GM21825 (cell line): ENCODE measurements around the gene ACR.

Source experiments
- ATAC-seq: cut with Tn5 transposase; IDR thresholded peaks from one replicate; pipeline ENCODE4 v1.9.1; 2021; ENCODE audit warnings: mild to moderate bottlenecking, moderate library complexity; ENCODE audit not compliant: unreplicated experiment

The ACR gene

DNA sequence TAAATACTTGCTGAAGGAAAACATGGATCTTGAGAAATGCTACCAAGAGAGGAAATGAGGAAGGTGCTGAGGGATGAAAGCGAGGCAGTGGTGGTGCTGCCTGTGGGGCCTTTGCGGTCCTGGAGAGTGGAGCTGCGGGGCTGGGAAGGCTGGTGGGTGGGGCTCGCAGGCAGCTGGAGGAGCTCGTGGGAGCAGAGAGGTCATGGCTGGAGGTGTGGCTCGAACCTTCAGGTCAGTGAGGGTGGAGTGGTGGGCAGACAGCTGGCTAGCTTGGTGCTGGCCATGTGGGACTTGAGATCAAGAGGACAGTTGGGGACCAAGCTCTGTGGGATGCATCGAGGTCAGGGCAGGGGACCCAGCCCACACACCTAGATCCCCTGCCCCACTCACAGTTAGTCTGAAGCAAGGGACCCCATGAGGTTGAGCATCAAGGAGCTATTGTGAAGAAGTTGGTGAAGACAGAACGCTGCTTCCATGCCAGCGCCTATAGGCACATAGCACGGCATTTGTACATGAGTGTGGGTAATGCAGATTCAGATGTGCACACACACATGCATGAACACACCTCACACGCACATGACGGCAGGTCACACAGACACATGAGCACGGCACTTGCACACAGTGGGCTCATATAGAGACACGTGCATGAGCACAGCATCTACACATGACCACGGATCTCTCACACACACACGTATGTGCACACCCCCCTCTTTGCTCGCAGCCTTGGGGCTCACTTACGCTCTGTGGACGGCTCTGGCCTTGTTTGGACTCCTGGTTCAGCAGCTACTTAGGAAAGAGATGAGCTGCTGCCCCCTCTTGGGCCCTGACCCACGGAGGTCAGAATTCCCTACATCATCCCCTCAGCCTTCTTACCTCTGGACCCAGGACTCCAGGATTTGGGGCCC is 34.9 kb upstream of the ACR start:
- no peak for ATAC-seq

GRCh38 chr22:50703726-50704509 is 34.1 kb upstream of the ACR start:
- no peak for ATAC-seq

GRCh38 chr22:50704510-50705218 is 33.3 kb upstream of the ACR start:
- ATAC-seq: no peak

DNA sequence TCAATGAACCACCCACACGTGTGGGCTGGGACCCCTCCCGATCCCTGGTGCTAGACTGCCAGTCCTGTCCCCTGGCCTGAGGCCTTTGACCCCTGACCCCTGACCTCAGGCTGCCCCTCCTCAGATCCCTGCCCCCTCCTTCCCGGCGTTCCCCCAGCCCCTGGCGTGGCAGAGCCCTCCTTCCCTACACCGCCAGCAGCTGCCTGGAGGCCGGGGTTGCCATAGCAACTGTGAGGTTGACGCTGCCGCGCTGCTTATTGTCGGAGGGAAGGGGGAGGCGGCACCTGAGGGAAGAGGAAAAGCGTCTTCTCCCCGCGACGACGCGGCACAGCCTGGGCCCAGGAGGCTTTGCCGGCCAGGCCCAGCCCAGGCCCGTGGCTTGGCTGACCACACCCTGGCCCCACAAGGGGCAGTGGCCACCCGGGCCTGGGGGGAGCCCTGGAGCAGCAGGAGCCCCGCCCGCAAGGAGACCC is 32.7 kb upstream of the ACR start:
- no peak for ATAC-seq

DNA sequence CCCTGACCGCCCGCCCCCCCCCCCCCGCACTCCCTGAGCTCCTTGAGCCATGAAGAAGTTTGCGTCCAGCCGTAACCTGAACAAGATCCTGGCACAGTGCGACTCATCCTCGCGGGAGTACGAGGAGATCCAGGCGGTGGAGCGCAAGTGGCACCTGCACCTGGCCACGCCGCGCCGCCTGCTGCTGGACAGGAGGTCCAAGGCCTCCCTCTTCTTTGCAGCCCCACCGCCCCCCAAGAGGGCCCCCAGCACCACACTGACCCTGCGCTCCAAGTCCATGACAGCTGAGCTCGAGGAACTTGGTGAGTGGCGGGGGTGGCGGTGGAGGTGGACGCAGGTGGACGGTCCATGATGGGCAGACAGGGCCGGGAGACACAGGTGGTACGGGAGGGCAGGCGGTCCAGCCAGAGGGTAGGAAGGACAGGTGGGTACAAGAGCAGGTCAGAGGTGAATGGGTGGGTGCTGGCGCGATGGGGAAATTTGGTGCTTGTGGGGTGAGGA is 32.1 kb upstream of the ACR start:
- ATAC-seq: no peak

DNA sequence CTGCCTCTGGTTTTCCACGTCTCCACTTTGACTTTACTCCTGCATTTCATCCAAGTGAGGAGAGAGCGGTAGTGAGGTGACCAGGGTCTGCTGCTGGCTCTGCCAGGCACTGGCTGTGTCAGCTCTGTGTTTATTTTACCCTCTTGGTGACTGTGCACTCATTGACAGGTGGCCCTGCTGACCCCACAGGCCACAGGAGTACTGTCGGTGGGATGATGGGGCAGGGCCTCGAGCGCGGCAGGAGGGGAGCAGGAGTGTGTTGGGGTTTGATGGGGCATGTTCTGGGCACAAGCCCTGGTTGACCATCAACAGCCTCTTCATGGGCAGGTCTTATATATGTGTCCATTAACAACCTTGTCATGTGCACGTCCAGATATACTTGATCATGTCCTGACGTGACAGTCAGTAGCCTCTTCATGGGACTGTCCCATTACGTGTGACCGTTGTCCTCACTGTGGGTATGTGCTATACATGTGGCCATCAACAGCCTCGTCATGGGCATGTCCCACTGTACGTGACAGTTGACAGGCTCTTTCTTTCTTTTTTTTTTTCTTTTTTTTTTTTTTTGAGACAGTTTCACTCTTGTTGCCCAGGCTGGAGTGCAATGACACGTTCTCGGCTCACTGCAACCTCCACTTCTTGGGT is 31.4 kb upstream of the ACR start:
- ATAC-seq: no peak

GRCh38 chr22:50708474-50708873 is 29.5 kb upstream of the ACR start:
- no peak for ATAC-seq

GRCh38 chr22:50708996-50709395 is 29.0 kb upstream of the ACR start:
- ATAC-seq: no peak

GRCh38 chr22:50710221-50710620 is 27.8 kb upstream of the ACR start:
- ATAC-seq: no peak

GRCh38 chr22:50710886-50711285 is 27.1 kb upstream of the ACR start:
- no peak for ATAC-seq

DNA sequence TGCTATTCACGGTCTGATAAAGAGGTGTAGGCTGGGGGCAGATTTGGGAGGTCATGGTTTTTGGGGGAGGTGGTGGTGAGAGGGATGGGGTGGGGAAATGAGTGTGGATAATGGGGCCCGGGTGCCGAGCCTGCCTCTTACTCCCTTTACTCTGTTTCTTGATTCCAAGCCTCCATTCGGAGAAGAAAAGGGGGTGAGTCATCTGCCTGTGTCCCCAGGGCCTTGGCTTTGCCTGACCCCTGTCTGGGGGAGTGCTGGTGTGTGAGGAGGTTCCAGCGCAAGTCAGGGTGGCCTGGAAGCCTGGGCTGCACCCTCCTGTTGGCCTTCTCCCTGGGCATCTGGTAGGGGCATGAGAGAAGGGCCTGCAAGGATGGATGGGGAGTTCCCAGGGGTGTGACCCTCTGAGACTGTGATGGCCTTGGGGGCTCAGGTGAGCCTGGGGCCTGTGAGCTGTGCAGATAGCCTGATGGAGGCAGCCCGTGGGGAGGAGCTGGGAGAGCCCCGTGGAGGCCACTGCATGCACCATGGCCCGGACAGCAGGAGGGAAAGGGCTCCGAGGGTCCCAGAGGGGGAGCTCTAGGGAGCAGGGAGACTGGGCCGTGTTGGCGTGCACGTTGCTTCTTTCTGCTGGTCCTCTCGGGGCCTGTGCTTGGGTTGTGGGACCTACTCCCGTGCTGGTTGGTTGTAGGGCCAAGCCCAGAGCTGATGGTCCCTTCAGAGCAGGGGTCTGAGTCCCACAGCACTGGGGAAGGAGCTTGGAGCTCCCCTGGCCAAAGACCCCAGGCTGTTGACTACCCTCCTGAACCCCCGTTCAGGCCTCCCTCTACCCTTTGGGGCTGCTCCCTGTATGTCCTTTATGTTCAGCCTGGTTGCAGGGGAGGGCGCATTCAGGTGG is 26.3 kb upstream of the ACR start:
- no peak for ATAC-seq

DNA sequence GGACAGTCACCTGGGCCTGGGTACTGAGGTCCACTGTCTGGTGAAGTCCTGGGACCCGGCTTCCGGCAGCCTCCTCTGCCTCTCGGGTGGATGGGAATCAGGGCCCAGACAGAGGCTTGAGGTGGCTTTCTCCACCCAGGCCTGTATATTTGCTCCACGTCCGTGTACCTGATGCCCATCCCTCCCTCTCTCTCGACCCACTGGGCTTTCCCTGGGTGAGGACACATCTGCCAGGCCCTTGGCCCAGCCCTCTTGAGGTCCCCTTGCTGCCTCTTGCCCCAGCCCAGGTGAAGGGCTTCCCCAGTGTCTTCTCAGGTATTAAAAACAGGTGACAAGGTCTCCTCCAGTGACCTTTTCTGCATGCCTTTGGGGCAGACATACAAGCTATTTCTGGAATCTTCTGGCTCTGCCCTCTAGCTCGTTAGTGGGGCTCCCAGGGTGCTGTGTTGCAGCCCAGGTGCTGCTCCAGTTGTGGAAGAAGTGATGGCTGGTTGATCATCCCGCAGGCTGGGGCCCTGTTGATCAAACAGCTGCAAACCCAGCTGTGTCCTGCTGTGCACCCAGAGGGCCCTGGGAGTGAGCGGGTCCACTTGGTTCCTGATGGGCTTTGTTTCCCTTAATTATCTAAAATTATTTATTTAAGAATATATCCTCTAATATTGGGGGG is 25.5 kb upstream of the ACR start:
- no peak for ATAC-seq

DNA sequence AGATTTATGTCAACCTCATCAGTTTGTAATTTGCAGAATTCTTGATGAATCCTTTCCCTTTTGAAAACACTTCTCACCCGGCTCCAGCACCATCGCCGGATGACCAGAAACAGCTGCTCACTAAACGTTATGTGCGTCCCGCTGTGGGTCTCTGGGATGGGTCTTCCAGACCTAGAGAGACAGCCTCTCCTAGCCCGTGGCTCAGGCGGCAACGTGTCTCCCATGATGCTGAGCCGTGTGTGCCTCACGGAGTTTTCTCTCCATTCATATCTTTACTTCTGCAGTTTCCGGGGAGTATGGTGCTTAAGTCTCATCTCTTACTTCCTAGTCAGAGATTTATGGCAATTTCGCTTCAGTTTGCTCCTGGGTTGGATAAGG is 25.0 kb upstream of the ACR start:
- ATAC-seq: no peak

- no peak for ATAC-seq
These were observed 24.4 kb upstream of the ACR start for GRCh38 chr22:50713571-50714056.

- no peak for ATAC-seq
These were observed 23.9 kb upstream of the ACR start for GRCh38 chr22:50714150-50714549.

DNA sequence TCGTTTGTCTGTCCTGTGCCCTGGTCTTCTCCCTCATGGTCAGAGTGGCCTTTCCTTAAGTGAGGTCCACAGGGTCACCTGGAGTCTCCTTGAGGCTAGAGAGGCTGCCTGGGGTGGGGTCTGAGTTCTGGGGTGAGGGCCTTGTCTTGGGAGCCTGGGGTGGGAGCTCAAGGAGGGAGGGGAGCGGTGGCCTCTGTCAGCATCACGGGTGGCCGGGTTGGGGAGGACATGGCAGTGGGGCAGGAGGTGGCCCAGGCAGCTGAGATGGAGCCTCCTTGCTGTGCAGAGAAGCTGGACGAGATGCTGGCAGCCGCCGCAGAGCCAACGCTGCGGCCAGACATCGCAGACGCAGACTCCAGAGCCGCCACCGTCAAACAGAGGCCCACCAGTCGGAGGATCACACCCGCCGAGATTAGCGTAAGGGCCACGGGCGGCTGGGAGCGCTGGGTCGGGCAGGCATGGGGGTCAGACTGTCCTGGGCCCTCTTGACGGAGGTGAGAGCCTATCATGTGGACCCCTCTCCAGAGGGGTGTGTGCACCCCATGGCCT is 23.3 kb upstream of the ACR start:
- ATAC-seq: no peak

DNA sequence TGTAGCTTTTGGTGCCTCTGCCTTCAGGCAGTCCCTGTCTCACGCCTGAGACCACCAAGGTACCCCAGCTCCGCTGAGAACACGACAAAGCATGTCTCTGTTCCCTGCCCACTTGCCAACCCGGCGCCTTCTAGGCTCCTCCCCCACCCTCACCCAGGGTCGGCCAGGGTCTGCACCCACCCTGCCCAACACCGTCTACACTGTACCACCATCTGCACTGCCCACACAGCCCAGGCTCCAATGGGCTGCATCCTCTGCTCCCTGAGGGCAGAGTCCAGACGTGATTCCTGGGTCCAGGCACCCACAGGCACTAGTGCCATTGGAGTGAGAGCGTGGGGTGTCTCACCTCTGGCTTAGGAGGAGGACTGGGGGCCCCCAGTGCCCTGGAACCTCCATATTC is 22.8 kb upstream of the ACR start:
- no peak for ATAC-seq

DNA sequence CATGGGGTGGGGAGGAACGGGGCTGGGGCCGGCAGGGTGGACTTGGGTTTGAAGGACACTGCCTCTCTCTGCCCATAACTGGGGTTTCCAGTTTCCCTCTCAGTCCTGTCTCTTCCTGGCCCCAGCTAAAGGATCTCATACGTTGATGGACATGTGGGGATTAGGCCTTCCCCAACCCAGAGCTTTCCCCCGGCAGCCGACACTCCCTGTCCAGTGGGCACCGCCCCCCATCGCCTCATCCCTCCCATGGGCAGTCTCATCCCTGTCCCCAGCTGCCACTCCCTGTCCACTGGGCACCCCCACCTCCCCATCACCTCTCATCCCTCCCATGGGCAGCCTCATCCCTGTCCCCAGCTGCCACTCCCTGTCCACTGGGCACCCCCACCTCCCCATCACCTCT is 22.2 kb upstream of the ACR start:
- ATAC-seq: no peak
